Jurkat, Clone E6-1 (cell line): ENCODE data around the gene CPPED1.
"Not testable (repeated sequence)": the region's sequence is repeated elsewhere in the genome, so short reads cannot be mapped to it uniquely, and the experiment has no call there.

Experiments used
- DNase-seq: peaks from one replicate; pipeline ENCODE4 v3.0.0-alpha.2; 2011; ENCODE audit warnings: low read depth, low spot score
- H3K4me3 ChIP-seq: 2 replicates; pipeline ENCODE4 v1.5.1; 2011; ENCODE audit warnings: mild to moderate bottlenecking, low read length, control low read depth, moderate library complexity

Gene CPPED1

GRCh38 chr16:12805066-12805465 is 1.4 kb upstream of the CPPED1 start:
- no peak for DNase-seq
- H3K4me3 ChIP-seq = no peak overlapping the region

GRCh38 chr16:12804395-12804794 is 708 bp upstream of the CPPED1 start:
- peak overlapping the region; percentile 99 for H3K4me3 ChIP-seq

GRCh38 chr16:12802661-12803060 is 1.0 kb downstream of the CPPED1 start:
- no peak for DNase-seq
- H3K4me3 ChIP-seq = peak overlapping the region; percentile 99

More at GRCh38 chr16:12804395-12804794, 708 bp upstream of the CPPED1 start:
- no peak for DNase-seq

DNA sequence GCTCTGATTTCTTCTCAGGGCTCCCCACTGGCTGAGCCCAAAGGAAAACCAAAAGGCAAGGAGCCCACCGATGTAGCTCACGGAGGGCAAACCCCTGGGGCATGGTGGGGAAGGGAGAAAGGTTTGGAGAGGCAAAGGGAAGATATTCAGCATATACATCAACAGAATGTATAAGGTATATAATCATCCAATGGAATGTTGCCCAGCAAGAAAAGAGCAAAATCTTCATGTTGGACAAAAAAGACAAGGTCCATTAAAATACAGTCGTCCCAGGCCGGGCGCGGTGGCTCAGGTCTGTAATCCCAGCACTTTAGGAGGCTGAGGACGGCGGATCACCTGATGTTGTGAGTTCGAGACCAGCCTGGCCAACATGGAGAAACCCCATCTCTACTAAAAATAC is 1.6 kb downstream of the CPPED1 start:
- DNase-seq = no peak
- no peak overlapping the region for H3K4me3 ChIP-seq

GRCh38 chr16:12801511-12802042 is 2.1 kb downstream of the CPPED1 start:
- no peak overlapping the region for H3K4me3 ChIP-seq
- no peak for DNase-seq

GRCh38 chr16:12800817-12801216 is 2.9 kb downstream of the CPPED1 start:
- no peak overlapping the region for H3K4me3 ChIP-seq
- DNase-seq = no peak

DNA sequence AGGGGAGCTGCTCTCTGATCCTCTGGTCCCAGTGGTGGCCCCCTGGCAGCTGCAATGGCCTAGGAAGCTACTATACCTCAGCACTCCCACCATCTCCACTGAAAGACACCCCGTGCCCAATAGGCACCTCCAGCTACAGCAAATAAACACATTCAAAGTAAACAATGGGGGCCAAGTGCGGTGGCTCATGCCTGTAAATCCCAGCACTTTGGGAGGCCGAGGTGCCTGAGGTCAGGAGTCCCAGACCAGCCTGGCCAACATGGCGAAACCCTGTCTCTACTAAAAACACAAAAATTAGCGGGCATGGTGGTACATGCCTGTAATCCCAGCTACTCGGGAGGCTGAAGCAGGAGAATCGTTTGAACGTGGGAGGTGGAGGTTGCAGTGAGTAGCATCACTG is 3.7 kb downstream of the CPPED1 start:
- DNase-seq, H3K4me3 ChIP-seq: not testable (repeated sequence)

GRCh38 chr16:12798846-12799245 is 4.8 kb downstream of the CPPED1 start:
- no peak overlapping the region for H3K4me3 ChIP-seq
- DNase-seq = no peak

- DNase-seq = no peak
- H3K4me3 ChIP-seq = no peak overlapping the region
Observed at GRCh38 chr16:12798171-12798570, 5.5 kb downstream of the CPPED1 start.

DNA sequence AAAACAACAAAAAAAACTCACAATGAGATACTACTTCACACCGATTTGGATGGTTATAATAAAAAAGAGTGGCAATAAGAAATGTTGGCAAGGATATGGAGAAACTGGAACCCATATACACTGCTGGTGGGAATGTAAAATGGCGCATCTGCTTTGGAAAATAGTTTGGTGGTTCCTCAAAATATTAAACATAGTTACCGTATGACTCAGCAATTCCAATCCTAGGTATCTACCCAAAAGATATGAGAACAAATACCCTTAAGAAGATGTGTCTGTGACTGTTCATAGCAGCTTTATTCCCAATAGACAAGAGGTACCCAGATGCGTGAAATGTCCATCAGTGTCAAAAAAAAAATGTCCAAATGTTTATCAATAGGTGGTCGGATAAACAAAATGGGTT is 7.2 kb downstream of the CPPED1 start:
- no peak for DNase-seq

DNA sequence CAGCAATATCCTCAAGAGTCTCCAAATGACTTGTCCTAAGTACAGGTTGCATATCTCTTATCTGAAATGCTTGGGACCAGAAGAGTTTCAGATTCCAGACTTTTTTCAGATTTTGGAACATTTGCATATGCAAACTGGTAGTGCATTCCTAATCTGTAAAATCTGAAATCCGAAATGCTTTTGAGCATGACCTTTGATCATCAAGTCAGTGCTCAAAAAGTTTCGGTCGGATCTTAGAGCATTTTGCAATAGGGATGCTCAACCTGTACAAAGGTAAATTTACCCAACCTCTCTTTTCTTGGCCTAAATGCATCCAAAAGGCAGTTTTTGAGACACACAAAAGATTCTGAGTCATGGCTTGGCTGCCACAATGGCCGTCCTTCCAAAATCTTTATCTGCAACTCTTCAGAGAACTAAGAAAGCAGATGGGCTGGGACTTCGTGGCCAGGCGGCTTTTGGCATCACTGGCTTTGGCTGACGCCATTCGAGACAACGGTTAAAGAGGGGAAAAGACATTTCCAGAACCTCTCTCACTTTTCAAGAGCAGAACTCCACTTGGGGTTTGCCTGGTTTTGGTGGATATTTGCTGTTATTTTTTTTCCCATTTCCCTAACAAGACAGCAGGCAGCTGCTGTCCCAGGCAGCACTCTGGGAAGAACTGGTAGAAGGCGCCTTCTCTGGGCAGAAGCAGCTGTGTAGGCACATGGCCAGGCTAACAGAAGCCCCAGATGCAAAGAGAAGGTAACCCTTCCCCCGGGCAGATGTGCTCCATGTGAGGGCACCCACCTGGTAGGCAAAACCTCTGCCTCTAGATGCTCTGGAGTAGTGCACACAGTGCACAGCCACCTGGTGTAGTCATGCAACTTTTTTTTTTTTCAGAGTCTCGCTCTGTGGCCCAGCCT is 8.9 kb downstream of the CPPED1 start:
- H3K4me3 ChIP-seq = no peak overlapping the region
- DNase-seq = peak; percentile 51

More for the DNA sequence above, 7.2 kb downstream of the CPPED1 start:
- no peak overlapping the region for H3K4me3 ChIP-seq

GRCh38 chr16:12793865-12794240 is 9.8 kb downstream of the CPPED1 start:
- DNase-seq = no peak
- H3K4me3 ChIP-seq = no peak overlapping the region

GRCh38 chr16:12793120-12793864 is 10.4 kb downstream of the CPPED1 start:
- no peak overlapping the region for H3K4me3 ChIP-seq
- no peak for DNase-seq

DNA sequence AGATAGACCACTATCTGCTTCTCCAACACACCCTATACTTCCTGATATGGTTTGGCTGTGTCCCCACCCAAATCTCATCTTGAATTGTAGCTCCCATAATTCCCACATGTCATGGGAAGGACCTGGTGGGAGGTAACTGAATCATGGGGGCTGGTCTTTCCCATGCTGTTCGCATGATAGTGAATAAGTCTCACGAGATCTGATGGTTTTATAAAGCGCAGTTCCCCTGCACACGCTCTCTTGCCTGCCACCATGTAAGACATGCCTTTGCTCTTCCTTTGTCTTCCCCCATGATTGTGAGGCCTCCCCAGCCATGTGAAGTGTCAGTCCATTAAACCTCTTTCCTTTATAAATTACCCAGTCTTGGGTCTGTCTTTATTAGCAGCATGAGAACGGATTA is 11.2 kb downstream of the CPPED1 start:
- not testable (repeated sequence) for DNase-seq

GRCh38 chr16:12791340-12791739 is 12.3 kb downstream of the CPPED1 start:
- DNase-seq = no peak

More for the DNA sequence above, 11.2 kb downstream of the CPPED1 start:
- not testable (repeated sequence) for H3K4me3 ChIP-seq

GRCh38 chr16:12788758-12789157 is 14.9 kb downstream of the CPPED1 start:
- no peak for DNase-seq
- H3K4me3 ChIP-seq = no peak overlapping the region

More at GRCh38 chr16:12791340-12791739, 12.3 kb downstream of the CPPED1 start:
- H3K4me3 ChIP-seq = no peak overlapping the region

DNA sequence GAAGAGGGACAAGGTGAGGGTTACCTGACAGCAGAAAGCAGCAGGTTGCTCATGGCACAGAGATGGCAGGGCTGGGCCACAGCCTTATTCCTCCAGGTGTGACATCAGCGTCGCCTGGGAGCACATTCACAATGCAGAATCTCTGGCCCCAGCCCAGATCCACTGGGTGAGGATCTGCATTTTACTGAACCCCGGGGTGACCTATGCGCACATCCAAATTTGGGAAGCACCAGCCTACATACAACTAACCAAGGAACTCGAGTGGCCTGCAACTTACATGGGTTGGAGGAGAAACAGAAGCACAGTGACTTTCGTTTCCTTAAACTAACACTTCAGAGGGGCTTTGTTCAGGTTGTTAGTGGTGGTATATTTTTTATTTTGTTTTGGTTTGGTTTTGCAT is 17.6 kb downstream of the CPPED1 start:
- H3K4me3 ChIP-seq = no peak overlapping the region
- no peak for DNase-seq

DNA sequence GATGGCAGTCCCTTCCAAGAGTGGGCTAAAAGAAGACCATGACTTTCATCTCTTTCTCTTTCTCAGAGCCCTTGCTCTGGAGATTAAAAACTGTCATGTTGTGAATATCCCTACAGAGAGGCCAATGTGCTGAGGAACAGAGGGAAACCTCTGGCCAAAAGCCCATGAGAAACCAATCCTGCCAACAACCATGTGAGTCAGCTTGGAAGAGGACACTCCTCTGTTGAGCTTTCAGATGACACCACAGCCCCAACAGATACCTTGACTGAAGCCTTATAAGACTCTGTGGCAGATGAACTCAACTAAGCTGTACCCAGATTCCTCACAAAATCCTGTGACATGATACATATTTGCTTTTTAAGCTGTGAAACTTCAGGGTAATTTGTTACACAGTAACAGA is 19.6 kb downstream of the CPPED1 start:
- H3K4me3 ChIP-seq = no peak overlapping the region
- DNase-seq = no peak

DNA sequence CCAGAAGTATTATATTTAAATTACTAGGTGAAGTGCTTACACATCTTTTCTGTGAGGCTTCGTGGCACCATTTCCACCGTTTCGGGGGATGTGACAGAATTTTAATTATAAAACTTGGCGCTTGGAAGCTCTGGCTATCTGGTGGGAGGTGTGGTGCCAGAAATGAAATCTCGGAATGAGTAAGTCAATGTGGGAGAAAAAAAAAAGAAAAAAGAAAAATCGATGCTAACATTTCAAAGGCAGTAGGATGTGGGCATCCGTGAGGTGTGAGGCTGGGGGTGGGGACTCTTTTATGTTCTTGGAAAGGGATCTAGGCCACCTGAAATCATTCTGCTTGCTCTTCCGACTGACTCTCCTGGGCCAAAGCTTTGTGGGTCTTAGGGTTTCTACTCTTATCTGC is 21.9 kb downstream of the CPPED1 start:
- DNase-seq = peak; percentile 77
- no peak overlapping the region for H3K4me3 ChIP-seq

DNA sequence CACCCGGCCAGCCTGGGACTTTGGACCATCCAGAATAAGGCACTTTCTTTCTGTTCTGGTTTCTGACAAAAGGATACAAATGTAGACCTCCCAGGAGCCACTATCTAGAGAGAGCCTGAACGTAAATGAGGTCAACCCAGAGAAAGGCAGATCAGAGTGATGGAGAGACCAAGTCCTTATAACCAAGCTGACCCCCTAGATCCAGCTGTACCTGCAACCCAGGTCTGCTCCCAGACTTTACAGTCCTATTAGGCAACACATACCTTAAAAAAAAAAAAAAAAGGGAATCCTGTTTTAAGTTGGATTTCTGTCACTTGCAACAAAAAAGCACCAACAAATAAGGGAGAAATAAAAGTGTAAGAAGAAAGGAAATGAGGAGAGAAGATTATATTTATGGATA is 23.2 kb downstream of the CPPED1 start:
- no peak overlapping the region for H3K4me3 ChIP-seq
- no peak for DNase-seq
